Stomach smooth muscle (tissue), 2 donors: Measurements from ENCODE around the gene TMEM50A.
"Not testable (repeated sequence)": the region's sequence is repeated elsewhere in the genome, so short reads cannot be mapped to it uniquely, and the experiment has no call there.

Experiments
- H3K27ac ChIP-seq: one replicate; pipeline ENCODE4 v1.7.0; 2013; ENCODE audit warnings: mild to moderate bottlenecking, low read length, inconsistent platforms
- H3K27me3 ChIP-seq, 2 donors: one replicate each; pipeline ENCODE4 v1.7.0; 2013; ENCODE audit warnings: low read length in 2 of 2; ENCODE audit not compliant: insufficient read depth in 2 of 2, control insufficient read depth in 1 of 2
- H3K36me3 ChIP-seq, 2 donors: one replicate each; pipeline ENCODE4 v1.7.0; 2013; ENCODE audit warnings: low read length in 2 of 2; ENCODE audit not compliant: control insufficient read depth in 2 of 2, insufficient read depth in 2 of 2
- H3K4me1 ChIP-seq: one replicate; pipeline ENCODE4 v1.7.0; 2013; ENCODE audit warnings: low read length; ENCODE audit not compliant: control insufficient read depth, insufficient read depth
- H3K4me3 ChIP-seq, 2 donors: one replicate each; pipeline ENCODE4 v1.7.0; 2013; ENCODE audit warnings: low read length in 2 of 2
- H3K9ac ChIP-seq, 2 donors: one replicate each; pipeline ENCODE4 v1.7.0; 2013; ENCODE audit warnings: low read length in 2 of 2, mild to moderate bottlenecking in 1 of 2
- H3K9me3 ChIP-seq, 2 donors: one replicate each; pipeline ENCODE4 v1.7.0; 2013; ENCODE audit warnings: low read length in 2 of 2; ENCODE audit not compliant: control insufficient read depth in 2 of 2
- donor health status: healthy.
- donor health status: Pancreatic carcinoma.

The TMEM50A gene

GRCh38 chr1:25309486-25309885 lies 28.6 kb upstream of the TMEM50A start:
- H3K27ac ChIP-seq, H3K4me1 ChIP-seq, H3K9ac ChIP-seq, H3K4me3 ChIP-seq, H3K36me3 ChIP-seq, H3K27me3 ChIP-seq, H3K9me3 ChIP-seq: not testable (repeated sequence)

- not testable (repeated sequence) for H3K4me1 ChIP-seq, H3K4me3 ChIP-seq, H3K36me3 ChIP-seq, H3K9me3 ChIP-seq, H3K27me3 ChIP-seq, H3K9ac ChIP-seq, H3K27ac ChIP-seq
Observed at GRCh38 chr1:25312806-25313470, 25.2 kb upstream of the TMEM50A start.

GRCh38 chr1:25320314-25320938 lies 17.7 kb upstream of the TMEM50A start:
- H3K27me3 ChIP-seq, H3K36me3 ChIP-seq, H3K9me3 ChIP-seq, H3K4me1 ChIP-seq, H3K4me3 ChIP-seq, H3K27ac ChIP-seq, H3K9ac ChIP-seq: not testable (repeated sequence)

- not testable (repeated sequence) for H3K4me1 ChIP-seq, H3K9me3 ChIP-seq, H3K4me3 ChIP-seq, H3K9ac ChIP-seq, H3K27me3 ChIP-seq, H3K36me3 ChIP-seq, H3K27ac ChIP-seq
Observed at GRCh38 chr1:25322127-25322526, 16.0 kb upstream of the TMEM50A start.

- H3K9ac ChIP-seq, H3K4me1 ChIP-seq, H3K27ac ChIP-seq, H3K36me3 ChIP-seq, H3K4me3 ChIP-seq, H3K27me3 ChIP-seq, H3K9me3 ChIP-seq: not testable (repeated sequence)
Observed at GRCh38 chr1:25324407-25324806, 13.7 kb upstream of the TMEM50A start.

- not testable (repeated sequence) for H3K9ac ChIP-seq, H3K27ac ChIP-seq, H3K9me3 ChIP-seq, H3K36me3 ChIP-seq, H3K27me3 ChIP-seq, H3K4me1 ChIP-seq, H3K4me3 ChIP-seq
Observed at GRCh38 chr1:25327864-25328790, 10.0 kb upstream of the TMEM50A start.

- not testable (repeated sequence) for H3K27ac ChIP-seq, H3K4me3 ChIP-seq, H3K9me3 ChIP-seq, H3K36me3 ChIP-seq, H3K4me1 ChIP-seq, H3K9ac ChIP-seq, H3K27me3 ChIP-seq
Observed at GRCh38 chr1:25328791-25329185, 9.3 kb upstream of the TMEM50A start.

GRCh38 chr1:25329336-25329735 lies 8.8 kb upstream of the TMEM50A start:
- not testable (repeated sequence) for H3K4me3 ChIP-seq, H3K27me3 ChIP-seq, H3K27ac ChIP-seq, H3K36me3 ChIP-seq, H3K4me1 ChIP-seq, H3K9ac ChIP-seq, H3K9me3 ChIP-seq

- not testable (repeated sequence) for H3K27ac ChIP-seq, H3K9me3 ChIP-seq, H3K36me3 ChIP-seq, H3K4me1 ChIP-seq, H3K4me3 ChIP-seq, H3K9ac ChIP-seq, H3K27me3 ChIP-seq
Observed at GRCh38 chr1:25329950-25330349, 8.2 kb upstream of the TMEM50A start.

- Histone ChIP-seq H3K4me3 (peak overlapping the region; percentile 78 to 83), H3K9ac (peak overlapping the region in 1 of 2 donors; percentile 60)
- not testable (repeated sequence) for H3K9me3 ChIP-seq, H3K27me3 ChIP-seq, H3K4me1 ChIP-seq, H3K36me3 ChIP-seq, H3K27ac ChIP-seq
Observed at GRCh38 chr1:25336922-25337354, 1.2 kb upstream of the TMEM50A start.
